K562 (cell line): ENCODE measurements around the gene MPI. TPM values are rescaled to one million over a fixed set of nuclear protein-coding genes. Genes with fewer than 3 reads are reported as not detected.
A peak's percentile ranks its signal among the peaks of the same experiment; 100 is the strongest.

Experiments
- ATAC-seq: fragments of 200-7000 bp; cut with Tn5 transposase; 3 replicates; pipeline ENCODE4 v1.9.1; 2020; ENCODE audit warnings: moderate library complexity
- BruUV-seq: library from RNA; stranded (reverse); fragments of 400-500 nt; replicated peaks from 2 replicates; lab custom pipeline; 2021; lab: Mats Ljungman, UMichigan
- CTCF ChIA-PET: fragments of 300-600 bp; formaldehyde crosslinking; extraction: SDS; loops from one replicate; lab custom pipeline; 2021; ENCODE audit warnings: low intra/inter-chr PET ratio; lab: Yijun Ruan, JAX
- POLR2A ChIA-PET: fragments of 300-600, 350-650 bp; sonication (Branson Sonifier 250); formaldehyde crosslinking; extraction: SDS; loops from one replicate; lab custom pipeline; 2021; ENCODE audit warnings: antibody characterized with exemption, inconsistent platforms; lab: Yijun Ruan, JAX
- DNase-seq, 4 experiments: peaks; one replicate each; pipeline versions ENCODE4 v3.0.0 to v3.0.0-alpha.2; 2011 to 2018; ENCODE audit warnings: low spot score in 3 of 4, mixed read lengths in 3 of 4; ENCODE audit errors: extremely low read depth in 1 of 4
- FAIRE-seq: peaks from 2 replicates; lab custom pipeline; 2011; peaks lifted over from hg19 to GRCh38; lab: Jason Lieb, UNC
- H2AFZ ChIP-seq: 2 replicates; pipeline ENCODE4 v1.6.0; 2011; ENCODE audit warnings: low read depth, low read length, control low read depth, inconsistent platforms
- H3K27ac ChIP-seq: fragments of 200-600 bp; 3 replicates; pipeline ENCODE4 v1.8.0; 2011; ENCODE audit warnings: low read depth, mild to moderate bottlenecking, control low read depth, inconsistent platforms, low read length, moderate library complexity, mixed read lengths; ENCODE audit errors: extremely low read depth
- H3K27me3 ChIP-seq, 2 experiments: fragments of 300-600 bp in 1 of 2; 2 replicates in 1 of 2; 3 replicates in 1 of 2; pipeline versions ENCODE4 v1.6.0 to v1.8.0; 2011; ENCODE audit warnings: inconsistent platforms in 2 of 2, low read length in 2 of 2, mild to moderate bottlenecking in 1 of 2, mixed read lengths in 1 of 2, moderate library complexity in 1 of 2; ENCODE audit not compliant: control insufficient read depth in 2 of 2, insufficient read depth in 2 of 2
- H3K36me3 ChIP-seq: fragments of 300-600 bp; 3 replicates; pipeline ENCODE4 v1.8.0; 2011; ENCODE audit warnings: mild to moderate bottlenecking, low read length, inconsistent platforms; ENCODE audit not compliant: control insufficient read depth, insufficient read depth
- H3K4me1 ChIP-seq, 2 experiments: fragments of 200-600 bp in 1 of 2; replicated peaks in 1 of 2; 2 replicates in 1 of 2; 3 replicates in 1 of 2; pipeline versions ENCODE4 v1.5.1 to v1.8.0; 2011; ENCODE audit warnings: inconsistent platforms in 2 of 2, low read length in 2 of 2, mild to moderate bottlenecking in 1 of 2, mixed read lengths in 1 of 2, moderate library complexity in 1 of 2; ENCODE audit not compliant: control insufficient read depth in 2 of 2, insufficient read depth in 2 of 2
- H3K4me2 ChIP-seq: 2 replicates; pipeline ENCODE4 v1.6.1; 2011; ENCODE audit warnings: low read length, control low read depth, inconsistent platforms, mixed read lengths; ENCODE audit not compliant: insufficient read depth
- H3K4me3 ChIP-seq: fragments of 200-600 bp; sonication (generic), shearing (Covaris generic); 2 replicates; pipeline ENCODE4 v1.5.1; 2016; ENCODE audit warnings: control low read depth, inconsistent platforms
- H3K79me2 ChIP-seq: fragments of 200-600 bp; 3 replicates; pipeline ENCODE4 v1.8.0; 2011; ENCODE audit warnings: low read length, inconsistent platforms; ENCODE audit not compliant: control insufficient read depth, insufficient read depth
- H3K9ac ChIP-seq, 2 experiments: 2 replicates each; pipeline versions ENCODE4 v1.6.0 to v1.6.1; 2011; ENCODE audit warnings: low read depth in 2 of 2, low read length in 2 of 2, control low read depth in 1 of 2, inconsistent platforms in 1 of 2, mild to moderate bottlenecking in 1 of 2, mixed read lengths in 1 of 2; ENCODE audit not compliant: insufficient read depth in 1 of 2
- H3K9me1 ChIP-seq: one replicate; pipeline ENCODE4 v1.6.0; 2011; ENCODE audit warnings: inconsistent platforms, mild to moderate bottlenecking, low read length, moderate library complexity; ENCODE audit not compliant: control insufficient read depth, insufficient read depth
- H3K9me3 ChIP-seq: replicated peaks from 2 replicates; pipeline ENCODE4 v1.5.1; 2011; ENCODE audit warnings: low read depth, low read length, inconsistent platforms; ENCODE audit not compliant: control insufficient read depth, insufficient read depth
- H4K20me1 ChIP-seq: replicated peaks from 2 replicates; pipeline ENCODE4 v1.6.1; 2011; ENCODE audit warnings: low read length, inconsistent platforms, mixed read lengths; ENCODE audit not compliant: control insufficient read depth, insufficient read depth
- ARHGAP35 ChIP-seq: fragments of 450-650 bp; IDR thresholded peaks from 2 replicates; pipeline ENCODE4 v1.6.1; 2018; ENCODE audit not compliant: partially characterized antibody
- ARNT ChIP-seq, 2 experiments: fragments of 450-650 bp; IDR thresholded peaks; 2 replicates each; pipeline ENCODE4 v1.6.1; 2016; ENCODE audit warnings: mild to moderate bottlenecking in 1 of 2
- BRF1 ChIP-seq: IDR thresholded peaks from 3 replicates; pipeline ENCODE4 v1.6.1; 2011; ENCODE audit warnings: borderline replicate concordance, mild to moderate bottlenecking; ENCODE audit not compliant: insufficient read length; ENCODE audit errors: extremely low read depth
- ERF ChIP-seq: fragments of 450-650 bp; formaldehyde crosslinking; IDR thresholded peaks from 2 replicates; pipeline ENCODE4 v1.4.0; 2020; ENCODE audit warnings: mild to moderate bottlenecking, mixed read lengths
- ETV5 ChIP-seq: sonication (generic); formaldehyde crosslinking; IDR thresholded peaks from 2 replicates; pipeline ENCODE4 v1.4.0; 2020; ENCODE audit warnings: low read depth, mild to moderate bottlenecking, missing genetic modification reagents
- FOS ChIP-seq: IDR thresholded peaks from 3 replicates; pipeline ENCODE4 v1.6.1; 2011; ENCODE audit not compliant: insufficient read length; ENCODE audit errors: extremely low read depth
- FOSL1 ChIP-seq: fragments of 200-800 bp; sonication (Bioruptor generic); conservative IDR thresholded peaks from 2 replicates; pipeline ENCODE4 v1.6.1; 2016; ENCODE audit warnings: missing genetic modification characterization, missing compliant biosample characterization
- GATA2 ChIP-seq: sonication (generic); formaldehyde crosslinking; IDR thresholded peaks from 2 replicates; pipeline ENCODE4 v1.4.0; 2020; ENCODE audit warnings: mild to moderate bottlenecking, missing genetic modification reagents
- HMG20B ChIP-seq: fragments of 250-450 bp; sonication (Bioruptor Pico); IDR thresholded peaks from 2 replicates; pipeline ENCODE4 v1.5.0; 2021; ENCODE audit warnings: mild to moderate bottlenecking
- HMGXB4 ChIP-seq: sonication (generic); formaldehyde crosslinking; IDR thresholded peaks from 2 replicates; pipeline ENCODE4 v1.8.1; 2023; ENCODE audit warnings: mild to moderate bottlenecking, missing genetic modification reagents
- KLF16 ChIP-seq: IDR thresholded peaks from 2 replicates; pipeline ENCODE4 v1.6.1; 2016; ENCODE audit warnings: antibody characterized with exemption
- LCOR ChIP-seq: sonication (generic); formaldehyde crosslinking; IDR thresholded peaks from 2 replicates; pipeline ENCODE4 v1.8.0; 2022; ENCODE audit warnings: mild to moderate bottlenecking, missing genetic modification reagents
- NR3C1 ChIP-seq: sonication (generic); formaldehyde crosslinking; IDR thresholded peaks from 2 replicates; pipeline ENCODE4 v1.8.1; 2022; ENCODE audit warnings: missing genetic modification reagents
- SFPQ ChIP-seq: fragments of 200-400 bp; formaldehyde crosslinking; IDR thresholded peaks from 2 replicates; pipeline ENCODE4 v1.6.1; 2017; ENCODE audit warnings: mild to moderate bottlenecking, low read depth, low read length, moderate library complexity
- SMAD1 ChIP-seq: fragments of 150-350 bp; IDR thresholded peaks from 2 replicates; pipeline ENCODE4 v1.6.1; 2014; ENCODE audit warnings: low read length, low read depth; ENCODE audit not compliant: partially characterized antibody
- SMAD4 ChIP-seq: fragments of 250-450 bp; sonication (Bioruptor Pico); conservative IDR thresholded peaks from 2 replicates; pipeline ENCODE4 v1.8.0; 2021; ENCODE audit warnings: inconsistent platforms, mild to moderate bottlenecking, moderate library complexity
- TCF7L2 ChIP-seq: fragments of 150-350 bp; IDR thresholded peaks from 2 replicates; pipeline ENCODE4 v1.6.1; 2016; ENCODE audit warnings: low read depth, mild to moderate bottlenecking, low read length, moderate library complexity
- TRIM24 ChIP-seq, 2 experiments: fragments of 450-650 bp; IDR thresholded peaks; 2 replicates each; pipeline ENCODE4 v1.6.1; 2016
- ZBED1 ChIP-seq: IDR thresholded peaks from 2 replicates; pipeline ENCODE4 v1.6.1; 2014
- WGBS: fragments of 100-300 bp; shearing (Covaris generic); methylation state at CpG from one replicate; pipeline ENCODE4 v1.1.6; 2016; ENCODE audit warnings: low coverage, mixed read lengths; ENCODE audit not compliant: insufficient coverage; ENCODE audit errors: missing lambda C conversion rate; 5-methylcytosine and 5-hydroxymethylcytosine counted together
- in situ Hi-C: fragments of 300-500 bp; cut with MboI; formaldehyde crosslinking; loops from 4 replicates; pipeline ENCODE4 v1.15.0; 2018; ENCODE audit warnings: inconsistent platforms, mixed read lengths
- intact Hi-C: fragments of 100-400 bp; cut with micrococcal nuclease; formaldehyde crosslinking; loops from 2 replicates; pipeline ENCODE4 v1.14.2; 2022
- polyA plus RNA-seq, 8 experiments: library from polyadenylated mRNA; depleted of rRNA in 4 of 8; stranded (reverse) in 5 of 8; unstranded in 3 of 8; fragments of >200 nt; fragmentation: Nextera tagmentation in 2 of 8; fragmentation: Illumina TruSeq in 1 of 8; extraction: Ambion mirVana in 2 of 8; extraction: Trizol in 1 of 8; gene quantifications; 2 replicates each; pipeline versions ENCODE4 v1.2.1 to v1.2.3, GENCODE V29; 2011 to 2014; ENCODE audit warnings: inconsistent platforms in 1 of 8, missing spikeins in 1 of 8
- total RNA-seq, 7 experiments: library from RNA; depleted of rRNA in 6 of 7; stranded (reverse); fragments of >200 nt in 6 of 7; fragmentation: Illumina TruSeq in 2 of 7; extraction: Trizol in 2 of 7; gene quantifications; 2 replicates each; pipeline versions ENCODE4 v1.2.1 to v1.2.3, GENCODE V29; 2011 to 2021; ENCODE audit warnings: low replicate concordance in 1 of 7

The MPI gene
- total and polyA plus RNA-seq, 9 of the 15 experiments (the other 6 are each of a cell fraction or from before 2014, with no cell fraction given), result 30.7 to 105 (median 40.5) TPM

GRCh38 chr15:74844319-74845207 lies 45.3 kb upstream of the MPI start (continued):
- TF ChIP-seq ETV5 (CRISPR knock-in tag) (no peak), SMAD4 (CRISPR knock-in tag) (no peak), TRIM24 (IDR thresholded peaks at IDR 0.05) (no peak), NR3C1 (no peak)

- BruUV-seq, result no TSS peak
- peak overlapping the region in 1 of 2 experiments; percentile 61; a peak in 2 of 4 replicates for H3K9ac ChIP-seq
- intact Hi-C loops, result no loop called here
- H3K36me3 ChIP-seq, result peaks cover 54% of the 10 kb centered on the region; the same call in 2 of the 3 replicates
- in situ Hi-C loops, result no loop called here
- POLR2A ChIA-PET, result interaction anchor here (1.1 to 1.9 kb wide), 4 partner anchors 11 to 110 kb away, joined by 3 to 4 read pairs (median 4); no protein-coding TSS in a partner anchor
- ATAC-seq (no peak), FAIRE-seq (no peak), DNase-seq (no peak)
- no peaks in the 10 kb centered on the region for H3K9me3 ChIP-seq
- TF ChIP-seq KLF16 (no peak), FOSL1 (tag) (no peak), SMAD1 (no peak), BRF1 (no peak), SFPQ (no peak), LCOR (no peak), GATA2 (CRISPR knock-in tag) (no peak), FOS (no peak), ERF (CRISPR knock-in tag) (no peak), ZBED1 (no peak), ARNT (IDR thresholded peaks at IDR 0.05) (no peak), TCF7L2 (no peak), HMGXB4 (CRISPR knock-in tag) (no peak), HMG20B (CRISPR knock-in tag) (no peak), ARHGAP35 (no peak)
- H4K20me1 ChIP-seq, result peaks cover 4% of the 10 kb centered on the region; the same call in 1 of the 2 replicates
- no peak overlapping the region for H3K4me3 ChIP-seq
- peaks cover 14% of the 10 kb centered on the region; the same call in 2 of the 3 replicates for H3K79me2 ChIP-seq
- no peak overlapping the region for H3K4me2 ChIP-seq
- no peaks in the 10 kb centered on the region for H3K27me3 ChIP-seq
- peaks cover 11% of the 10 kb centered on the region for H3K9me1 ChIP-seq
- CTCF ChIA-PET, result no interaction called here
- no peak overlapping the region for H3K27ac ChIP-seq
- 82% methylated on average over 3 of the region's 5 CpGs for WGBS
- H2AFZ ChIP-seq, result no peak overlapping the region
- peaks cover 19 to 41% of the 10 kb centered on the region in 2 experiments; a peak in 4 of 5 replicates for H3K4me1 ChIP-seq
These were observed 44.7 kb upstream of the MPI start for GRCh38 chr15:74845208-74845568.
